ENCODE measurements around the gene CDK19. TPM values are rescaled to one million over a fixed set of nuclear protein-coding genes. Genes with fewer than 3 reads are reported as not detected.

CDK19 gene
- total RNA-seq, 6 experiments from 2014 or later, result 18.6 to 22.4 (median 20.0) TPM

- peaks cover 10% of the 10 kb centered on the region; the same call in 1 of the 2 replicates for H3K36me3 Mint-ChIP-seq (ENCODE audit: low read depth)
- H3K27me3 Mint-ChIP-seq (ENCODE audit: insufficient read depth), result peaks cover 4% of the 10 kb centered on the region; the same call in 1 of the 2 replicates
- H3K4me1 Mint-ChIP-seq (ENCODE audit: low read depth), result peaks cover 38% of the 10 kb centered on the region
- DNase-seq, result no peak
- H3K9me3 Mint-ChIP-seq, result no peaks in the 10 kb centered on the region
- peak overlapping the region; percentile 6; the same call in 1 of the 2 replicates for H3K4me3 Mint-ChIP-seq
- no peak overlapping the region; the same call in 1 of the 2 replicates for H3K27ac Mint-ChIP-seq
- no peak for TF ChIP-seq CTCF (IDR thresholded peaks at IDR 0.05)
These were observed 115.5 kb downstream of the CDK19 start for GRCh38 chr6:110699780-110700179.

GRCh38 chr6:110693994-110694393, 121.3 kb downstream of the CDK19 start:
- H3K27ac Mint-ChIP-seq, result no peak overlapping the region
- H3K4me1 Mint-ChIP-seq (ENCODE audit: low read depth), result no peaks in the 10 kb centered on the region
- peaks cover 10% of the 10 kb centered on the region; the same call in 1 of the 2 replicates for H3K36me3 Mint-ChIP-seq (ENCODE audit: low read depth)
- H3K4me3 Mint-ChIP-seq, result no peak overlapping the region
- no peaks in the 10 kb centered on the region for H3K9me3 Mint-ChIP-seq
- no peaks in the 10 kb centered on the region; the same call in 1 of the 2 replicates for H3K27me3 Mint-ChIP-seq (ENCODE audit: insufficient read depth)
- DNase-seq, result no peak
- TF ChIP-seq CTCF (IDR thresholded peaks at IDR 0.05), result no peak

GRCh38 chr6:110693296-110693695, 122.0 kb downstream of the CDK19 start:
- peaks cover 9% of the 10 kb centered on the region; the same call in 1 of the 2 replicates for H3K36me3 Mint-ChIP-seq (ENCODE audit: low read depth)
- H3K27ac Mint-ChIP-seq, result no peak overlapping the region
- no peak for DNase-seq
- no peaks in the 10 kb centered on the region; the same call in 1 of the 2 replicates for H3K27me3 Mint-ChIP-seq (ENCODE audit: insufficient read depth)
- no peak overlapping the region for H3K4me3 Mint-ChIP-seq
- no peaks in the 10 kb centered on the region for H3K4me1 Mint-ChIP-seq (ENCODE audit: low read depth)
- H3K9me3 Mint-ChIP-seq, result no peaks in the 10 kb centered on the region
- TF ChIP-seq CTCF (IDR thresholded peaks at IDR 0.05), result no peak

- H3K27me3 Mint-ChIP-seq (ENCODE audit: insufficient read depth), result no peaks in the 10 kb centered on the region; the same call in 1 of the 2 replicates
- peaks cover 12% of the 10 kb centered on the region for H3K4me1 Mint-ChIP-seq (ENCODE audit: low read depth)
- no peaks in the 10 kb centered on the region for H3K36me3 Mint-ChIP-seq (ENCODE audit: low read depth)
- no peak overlapping the region for H3K27ac Mint-ChIP-seq
- H3K4me3 Mint-ChIP-seq, result no peak overlapping the region
- no peak for TF ChIP-seq CTCF (IDR thresholded peaks at IDR 0.05)
- no peaks in the 10 kb centered on the region for H3K9me3 Mint-ChIP-seq
- DNase-seq, result no peak
These were observed 124.4 kb downstream of the CDK19 start for GRCh38 chr6:110690916-110691315.

- DNase-seq, result no peak
- Mint-ChIP-seq H3K36me3 (ENCODE audit: low read depth) (no peaks in the 10 kb centered on the region), H3K27ac (no peak overlapping the region), H3K27me3 (ENCODE audit: insufficient read depth) (no peaks in the 10 kb centered on the region; the same call in 1 of the 2 replicates), H3K9me3 (no peaks in the 10 kb centered on the region), H3K4me3 (no peak overlapping the region), H3K4me1 (ENCODE audit: low read depth) (peaks cover 12% of the 10 kb centered on the region)
- no peak for TF ChIP-seq CTCF (IDR thresholded peaks at IDR 0.05)
These were observed 125.1 kb downstream of the CDK19 start for GRCh38 chr6:110690106-110690654.
